Esophagus squamous epithelium (tissue), 5 donors: ENCODE data around the gene AKR1C4. TPM values are rescaled to one million over a fixed set of nuclear protein-coding genes. Genes with fewer than 3 reads are reported as not detected.

ENCODE experiments used
- DNase-seq: peaks from one replicate; lab custom pipeline; 2025; lab: John Stamatoyannopoulos, UW
- H3K27ac ChIP-seq, 4 donors: fragments of 200-600 bp; sonication (generic); one replicate each; pipeline ENCODE4 v1.5.1; 2016 to 2019; ENCODE audit warnings: mild to moderate bottlenecking in 1 of 4
- H3K27me3 ChIP-seq, 4 donors: fragments of 200-600 bp; sonication (generic); 1 replicate in 3 of 4; 2 replicates in 1 of 4; pipeline versions ENCODE4 v1.5.1 to v1.6.0; 2017 to 2021; ENCODE audit warnings: antibody characterized with exemption in 1 of 4
- H3K36me3 ChIP-seq, 3 donors: fragments of 200-600 bp; sonication (generic); one replicate each; pipeline ENCODE4 v1.5.1; 2016 to 2019
- H3K4me1 ChIP-seq, 3 donors: fragments of 200-600 bp; sonication (generic); one replicate each; pipeline ENCODE4 v1.5.1; 2017 to 2019
- H3K4me3 ChIP-seq, 4 donors: fragments of 200-600 bp; sonication (generic); 1 replicate in 3 of 4; 2 replicates in 1 of 4; pipeline ENCODE4 v1.5.1; 2016 to 2019; ENCODE audit warnings: mild to moderate bottlenecking in 2 of 4, moderate library complexity in 1 of 4
- H3K9me3 ChIP-seq, 3 donors: fragments of 200-600 bp; sonication (generic); one replicate each; pipeline ENCODE4 v1.5.1; 2016 to 2019
- CTCF ChIP-seq, 6 experiments: fragments of 450-650 bp in 4 of 6; fragments of 200-600 bp in 2 of 6; sonication (generic) in 2 of 6; IDR thresholded peaks; one replicate each; pipeline ENCODE4 v1.5.1; 2016 to 2019; ENCODE audit warnings: antibody characterized with exemption in 6 of 6, mild to moderate bottlenecking in 4 of 6, moderate library complexity in 4 of 6
- POLR2A ChIP-seq, 4 donors: fragments of 450-650 bp; IDR thresholded peaks; one replicate each; pipeline ENCODE4 v1.6.1; 2017; ENCODE audit warnings: antibody characterized with exemption in 4 of 4, mild to moderate bottlenecking in 4 of 4, moderate library complexity in 3 of 4
- WGBS, 2 donors: methylation state at CpG; one replicate each; pipeline ENCODE4 v1.1.5; 2018; 5-methylcytosine and 5-hydroxymethylcytosine counted together
- intact Hi-C: fragments of 100-400 bp; cut with DNase I; formaldehyde crosslinking; loops from one replicate; pipeline ENCODE4 v1.15.0; 2022
- total RNA-seq, 4 donors: library from RNA; depleted of rRNA; stranded (reverse); fragments of >200 nt; gene quantifications; one replicate each; pipeline ENCODE4 v1.1.0, GENCODE V29; 2016
- donor health status: DM: yes; HTN: yes; CAD: no.

Gene AKR1C4
- total RNA-seq = not detected

DNA sequence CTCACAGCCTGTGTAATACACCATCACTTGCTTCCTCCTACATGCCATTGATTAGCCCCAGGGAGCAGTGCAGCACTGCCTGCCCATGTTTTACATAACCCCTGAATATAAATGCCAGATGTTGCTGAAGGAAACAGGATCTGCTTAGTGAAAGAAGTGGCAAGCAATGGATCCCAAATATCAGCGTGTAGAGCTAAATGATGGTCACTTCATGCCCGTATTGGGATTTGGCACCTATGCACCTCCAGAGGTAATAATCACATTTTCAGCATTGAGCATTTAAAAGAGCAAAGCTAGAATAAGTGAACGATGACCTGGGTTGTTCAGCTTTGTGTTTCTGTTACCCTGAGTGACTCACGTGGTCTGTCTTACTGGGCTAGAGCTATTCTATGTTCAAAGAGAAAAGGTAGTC, at the start of gene AKR1C4:
Gene AKR1C4 (plus strand): TSS at position 136 of the 412 bp plus-strand sequence. CDS start 31 bp downstream, at position 167.
- H3K4me1 ChIP-seq = no peaks in the 10 kb centered on the region
- H3K36me3 ChIP-seq = no peaks in the 10 kb centered on the region
- DNase-seq = no peak
- no peaks in the 10 kb centered on the region for H3K27me3 ChIP-seq
- no peak within 1 kb of the TSS for H3K4me3 ChIP-seq
- 58 to 59% methylated on average over 4 of the region's 4 CpGs for WGBS, 2 donors
- no peaks in the 10 kb centered on the region for H3K9me3 ChIP-seq
- intact Hi-C loops = no loop called here
- H3K27ac ChIP-seq = no peak within 1 kb of the TSS
- TF ChIP-seq CTCF (IDR thresholded peaks at IDR 0.05) (no peak), POLR2A (IDR thresholded peaks at IDR 0.05) (no peak)

DNA sequence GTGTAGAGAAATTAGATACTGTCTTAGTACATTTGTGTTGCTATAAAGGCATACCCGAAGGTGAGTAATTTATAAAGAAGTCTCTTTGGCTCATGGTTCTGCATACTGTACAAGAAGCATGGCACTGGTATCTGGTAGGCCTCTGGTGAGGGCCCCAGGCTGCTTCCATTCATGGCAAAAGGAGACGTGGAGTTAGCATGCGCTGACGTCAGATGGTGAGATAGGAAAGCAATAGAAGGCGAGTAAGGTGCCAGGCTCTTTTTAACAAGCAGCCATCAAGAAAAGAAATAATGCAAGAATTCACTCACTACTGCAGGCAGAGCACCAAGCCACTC, 49.8 kb upstream of the AKR1C4 start:
- no peak overlapping the region for H3K4me3 ChIP-seq
- H3K27me3 ChIP-seq = no peaks in the 10 kb centered on the region
- H3K4me1 ChIP-seq = no peaks in the 10 kb centered on the region
- intact Hi-C loops = no loop called here
- DNase-seq = no peak
- peaks cover 0 to 10% (median 0%) of the 10 kb centered on the region in 3 donors for H3K9me3 ChIP-seq
- TF ChIP-seq CTCF (IDR thresholded peaks at IDR 0.05) (no peak), POLR2A (IDR thresholded peaks at IDR 0.05) (no peak)
- H3K36me3 ChIP-seq = no peaks in the 10 kb centered on the region
- WGBS, 2 donors = 84 to 96% methylated on average over 5 of the region's 5 CpGs
- no peak overlapping the region for H3K27ac ChIP-seq

DNA sequence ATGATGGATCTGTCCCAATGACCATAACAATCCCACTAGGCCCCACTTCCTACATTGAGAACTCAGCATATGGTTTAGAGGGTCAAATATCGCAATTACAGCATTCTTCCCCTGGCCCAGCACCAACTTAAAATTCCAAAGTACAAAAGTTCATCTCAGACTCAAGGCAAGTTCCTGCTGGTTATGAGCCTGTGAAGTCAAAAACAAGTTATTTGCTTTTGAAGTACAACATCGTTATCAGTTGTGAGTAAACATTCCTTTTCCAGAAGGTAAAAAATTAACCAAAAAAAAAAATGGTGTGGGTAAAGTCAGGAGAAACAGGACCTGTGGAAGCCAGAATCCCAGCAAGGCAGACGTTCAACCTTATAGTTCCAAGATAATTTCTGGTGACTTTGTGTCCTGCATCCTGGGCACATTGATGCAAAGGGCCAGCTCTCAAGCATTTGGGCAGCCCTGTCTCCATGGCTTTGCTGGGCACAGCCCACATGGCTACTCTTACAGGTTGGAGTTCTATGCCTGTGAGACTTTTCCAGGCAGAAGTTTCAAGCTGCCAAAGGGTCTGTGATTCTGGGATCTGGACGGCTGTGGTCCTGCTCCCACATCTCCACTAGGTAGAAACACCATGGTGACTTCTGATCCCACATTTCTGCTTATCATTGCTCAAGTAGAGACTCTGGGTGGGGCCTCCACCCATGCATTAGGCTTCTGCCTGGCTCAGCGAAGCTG, 49.2 kb upstream of the AKR1C4 start:
- Histone ChIP-seq H3K36me3 (no peaks in the 10 kb centered on the region), H3K9me3 (peaks cover 0 to 10% (median 0%) of the 10 kb centered on the region in 3 donors), H3K27ac (no peak overlapping the region), H3K4me3 (no peak overlapping the region), H3K4me1 (no peaks in the 10 kb centered on the region), H3K27me3 (no peaks in the 10 kb centered on the region)
- no peak for DNase-seq
- TF ChIP-seq CTCF (IDR thresholded peaks at IDR 0.05) (no peak), POLR2A (IDR thresholded peaks at IDR 0.05) (no peak)
- WGBS, 2 donors = 60 to 67% methylated on average over 5 of the region's 5 CpGs
- intact Hi-C loops = no loop called here

DNA sequence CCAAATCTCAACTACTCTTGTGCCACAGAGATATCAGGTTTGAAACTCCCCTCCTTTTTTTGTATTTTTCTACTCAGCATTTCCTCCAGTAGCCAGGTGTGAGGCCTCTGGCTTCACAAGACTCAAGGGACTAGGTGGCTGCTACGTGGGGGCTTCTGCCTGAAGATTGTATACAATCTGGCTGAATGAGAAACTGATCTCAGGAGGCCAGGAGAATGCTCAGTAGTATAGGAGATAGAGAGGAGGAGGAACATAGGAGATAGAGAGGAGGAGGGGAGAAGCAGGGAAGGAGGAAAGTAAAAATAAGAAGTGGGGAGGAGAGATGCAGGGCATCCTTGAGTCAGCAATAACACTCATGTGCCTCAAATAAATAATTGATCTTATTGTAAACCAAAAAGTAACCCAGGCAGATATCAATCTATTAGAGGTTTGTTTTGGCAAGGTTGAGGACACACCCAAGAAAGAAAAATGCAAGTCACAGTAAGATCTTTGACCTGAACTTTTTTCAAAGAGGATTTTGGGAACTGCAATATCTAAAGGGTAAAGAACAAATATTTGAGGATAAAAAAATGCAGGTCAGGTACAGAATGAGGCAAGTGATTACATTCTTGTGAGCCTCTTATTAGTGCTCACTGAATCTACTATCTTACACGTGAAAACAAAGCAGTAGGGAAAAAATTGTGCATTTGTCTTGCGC, 48.5 kb upstream of the AKR1C4 start:
- DNase-seq = no peak
- Histone ChIP-seq H3K36me3 (no peaks in the 10 kb centered on the region), H3K27me3 (no peaks in the 10 kb centered on the region), H3K4me3 (no peak overlapping the region), H3K4me1 (no peaks in the 10 kb centered on the region), H3K27ac (no peak overlapping the region), H3K9me3 (peaks cover 0 to 10% (median 0%) of the 10 kb centered on the region in 3 donors)
- TF ChIP-seq POLR2A (IDR thresholded peaks at IDR 0.05) (no peak), CTCF (IDR thresholded peaks at IDR 0.05) (no peak)
- intact Hi-C loops = no loop called here
- 50 to 57% methylated on average over 2 to 3 of the region's 3 CpGs for WGBS, 2 donors

- no peak overlapping the region for H3K4me3 ChIP-seq
- 60 to 64% methylated on average over 1 of the region's 1 CpG for WGBS, 2 donors
- H3K4me1 ChIP-seq = no peaks in the 10 kb centered on the region
- peaks cover 0 to 10% (median 0%) of the 10 kb centered on the region in 3 donors for H3K9me3 ChIP-seq
- no peak for DNase-seq
- no peaks in the 10 kb centered on the region for H3K27me3 ChIP-seq
- intact Hi-C loops = no loop called here
- H3K36me3 ChIP-seq = no peaks in the 10 kb centered on the region
- no peak for TF ChIP-seq CTCF (IDR thresholded peaks at IDR 0.05)
- no peak for TF ChIP-seq POLR2A (IDR thresholded peaks at IDR 0.05)
- no peak overlapping the region for H3K27ac ChIP-seq
Observed at GRCh38 chr10:5148678-5149032, 48.0 kb upstream of the AKR1C4 start.
